PC-9 (cell line): ENCODE measurements around the gene OR11L1.

ENCODE experiments used
- EZH2 ChIP-seq: fragments of 200-600 bp; sonication (generic); IDR thresholded peaks from 2 replicates; pipeline ENCODE4 v1.8.0; 2017; ENCODE audit warnings: antibody characterized with exemption, low read depth
- TF ChIP-seq, protein P1 (sequence below): fragments of 200-600 bp; sonication (generic); conservative IDR thresholded peaks from 2 replicates; pipeline ENCODE4 v1.6.1; 2017; ENCODE audit warnings: mixed run types, antibody characterized with exemption, mild to moderate bottlenecking, moderate library complexity

DNA sequence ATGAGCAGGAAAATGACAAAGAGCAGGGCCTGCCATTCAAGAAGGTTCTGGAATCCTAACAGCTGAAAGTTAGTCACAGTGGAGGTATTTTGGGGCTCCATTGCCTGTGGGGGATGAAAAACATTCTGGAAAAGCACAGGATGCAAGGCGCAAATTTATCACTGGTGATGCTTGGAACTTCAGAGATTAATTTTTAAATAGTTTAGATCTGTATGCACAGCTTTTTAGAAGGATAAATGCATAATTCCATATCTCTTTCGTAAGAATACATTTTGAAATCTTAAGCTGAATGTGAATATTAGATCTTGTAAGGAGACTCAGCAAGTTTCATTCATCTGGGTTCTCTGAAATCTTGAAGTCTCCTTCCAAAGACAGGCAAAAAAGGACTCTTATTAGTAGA lies at the start of gene OR11L1:
- TF ChIP-seq, protein P1, sequence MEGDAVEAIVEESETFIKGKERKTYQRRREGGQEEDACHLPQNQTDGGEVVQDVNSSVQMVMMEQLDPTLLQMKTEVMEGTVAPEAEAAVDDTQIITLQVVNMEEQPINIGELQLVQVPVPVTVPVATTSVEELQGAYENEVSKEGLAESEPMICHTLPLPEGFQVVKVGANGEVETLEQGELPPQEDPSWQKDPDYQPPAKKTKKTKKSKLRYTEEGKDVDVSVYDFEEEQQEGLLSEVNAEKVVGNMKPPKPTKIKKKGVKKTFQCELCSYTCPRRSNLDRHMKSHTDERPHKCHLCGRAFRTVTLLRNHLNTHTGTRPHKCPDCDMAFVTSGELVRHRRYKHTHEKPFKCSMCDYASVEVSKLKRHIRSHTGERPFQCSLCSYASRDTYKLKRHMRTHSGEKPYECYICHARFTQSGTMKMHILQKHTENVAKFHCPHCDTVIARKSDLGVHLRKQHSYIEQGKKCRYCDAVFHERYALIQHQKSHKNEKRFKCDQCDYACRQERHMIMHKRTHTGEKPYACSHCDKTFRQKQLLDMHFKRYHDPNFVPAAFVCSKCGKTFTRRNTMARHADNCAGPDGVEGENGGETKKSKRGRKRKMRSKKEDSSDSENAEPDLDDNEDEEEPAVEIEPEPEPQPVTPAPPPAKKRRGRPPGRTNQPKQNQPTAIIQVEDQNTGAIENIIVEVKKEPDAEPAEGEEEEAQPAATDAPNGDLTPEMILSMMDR = no peak
- no peak for TF ChIP-seq EZH2
